NCI-H748 (cell line): ENCODE measurements around the gene EGFR.
"Not testable (repeated sequence)": the region's sequence is repeated elsewhere in the genome, so short reads cannot be mapped to it uniquely, and the experiment has no call there.

Experiments
- DNase-seq: peaks from one replicate; lab custom pipeline; 2025; ENCODE audit not compliant: unreplicated experiment; lab: John Stamatoyannopoulos, UW

Gene EGFR

GRCh38 chr7:55164527-55164926 is 145.7 kb downstream of the EGFR start:
- DNase-seq, result peak; percentile 92

- DNase-seq, result no peak
Measured at GRCh38 chr7:55165176-55165861, 146.5 kb downstream of the EGFR start.

- not testable (repeated sequence) for DNase-seq
Measured at GRCh38 chr7:55167296-55167695, 148.5 kb downstream of the EGFR start.

- no peak for DNase-seq
Measured at GRCh38 chr7:55170335-55171069, 151.7 kb downstream of the EGFR start.

GRCh38 chr7:55171157-55171556 is 152.3 kb downstream of the EGFR start:
- no peak for DNase-seq

GRCh38 chr7:55172161-55172560 is 153.3 kb downstream of the EGFR start:
- no peak for DNase-seq

GRCh38 chr7:55172881-55173609 is 154.2 kb downstream of the EGFR start:
- DNase-seq, result no peak

- no peak for DNase-seq
Measured at GRCh38 chr7:55173671-55174070, 154.9 kb downstream of the EGFR start.

GRCh38 chr7:55174456-55174855 is 155.6 kb downstream of the EGFR start:
- no peak for DNase-seq

- DNase-seq, result no peak
Measured at GRCh38 chr7:55174856-55175255, 156.0 kb downstream of the EGFR start.

GRCh38 chr7:55177068-55177530 is 158.3 kb downstream of the EGFR start:
- DNase-seq, result no peak

- no peak for DNase-seq
Measured at GRCh38 chr7:55177589-55178261, 158.9 kb downstream of the EGFR start.

- no peak for DNase-seq
Measured at GRCh38 chr7:55178292-55178862, 159.6 kb downstream of the EGFR start.

GRCh38 chr7:55178863-55179773 is 160.3 kb downstream of the EGFR start:
- no peak for DNase-seq

GRCh38 chr7:55179931-55180682 is 161.3 kb downstream of the EGFR start:
- no peak for DNase-seq

GRCh38 chr7:55180963-55181542 is 162.2 kb downstream of the EGFR start:
- no peak for DNase-seq

- no peak for DNase-seq
Measured at GRCh38 chr7:55181762-55182161, 162.9 kb downstream of the EGFR start.

GRCh38 chr7:55183897-55184296 is 165.1 kb downstream of the EGFR start:
- DNase-seq, result no peak

GRCh38 chr7:55185321-55185802 is 166.5 kb downstream of the EGFR start:
- no peak for DNase-seq
